22Rv1 (cell line): ENCODE results near the gene UPK3B.
"Not testable (repeated sequence)": the region's sequence is repeated elsewhere in the genome, so short reads cannot be mapped to it uniquely, and the experiment has no call there.

Experiments used
- H3K27ac ChIP-seq: fragments of 450-650 bp; 2 replicates; pipeline ENCODE4 v1.5.1; 2017
- ZFX ChIP-seq: fragments of 450-650 bp; IDR thresholded peaks from 2 replicates; pipeline ENCODE4 v1.6.1; 2017; ENCODE audit warnings: antibody characterized with exemption, borderline replicate concordance
- TF ChIP-seq, protein P1 (sequence below): fragments of 450-650 bp; IDR thresholded peaks from 2 replicates; pipeline ENCODE4 v1.5.1; 2017; ENCODE audit warnings: mild to moderate bottlenecking

The UPK3B gene

DNA sequence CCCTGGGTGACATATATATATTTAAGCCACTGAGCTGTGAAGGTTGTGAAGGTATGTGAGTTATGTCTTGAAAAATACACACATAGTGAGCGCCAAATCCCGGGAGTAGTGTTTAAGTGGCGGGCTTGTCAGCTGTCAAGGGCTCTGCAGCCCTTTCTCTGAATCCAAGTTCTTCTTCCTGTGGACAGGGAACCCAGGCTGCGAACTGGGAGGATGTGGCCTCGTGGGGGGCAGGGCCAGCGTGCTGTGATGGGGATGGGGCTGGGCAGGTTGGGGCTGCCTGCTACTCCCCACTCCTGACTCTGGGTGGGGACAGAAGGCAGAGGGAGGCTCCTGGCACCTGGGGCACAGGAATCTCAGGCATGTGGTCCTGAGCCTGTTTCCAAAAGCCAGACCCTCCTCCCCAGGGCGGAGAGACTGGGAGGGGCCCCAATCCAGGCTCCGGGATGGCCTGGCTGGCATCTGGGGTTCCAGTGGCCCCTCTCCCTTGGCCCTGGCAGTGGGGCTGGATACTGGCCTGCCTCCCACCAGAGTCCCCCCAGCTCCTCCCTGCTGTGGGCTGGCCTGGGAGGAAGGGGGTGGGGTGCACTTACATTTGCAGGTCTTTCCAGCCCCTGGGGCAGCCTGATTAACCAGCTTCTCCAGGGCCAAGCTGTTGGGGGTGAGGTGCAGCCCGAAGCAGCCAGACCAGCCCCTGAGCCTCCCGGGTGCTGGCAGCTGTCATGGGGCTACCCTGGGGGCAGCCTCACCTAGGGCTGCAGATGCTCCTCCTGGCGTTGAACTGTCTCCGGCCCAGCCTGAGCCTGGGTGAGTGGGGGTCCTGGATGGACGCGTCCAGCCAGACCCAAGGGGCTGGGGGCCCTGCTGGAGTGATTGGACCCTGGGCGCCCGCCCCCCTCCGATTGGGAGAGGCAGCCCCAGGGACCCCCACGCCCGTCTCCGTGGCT is at the start of gene UPK3B:
Gene UPK3B (plus strand): TSS at position 622 of the 947 bp plus-strand sequence. CDS start 101 bp downstream, at position 723.
- no peak within 1 kb of the TSS for H3K27ac ChIP-seq
- no peak for TF ChIP-seq ZFX
- TF ChIP-seq, protein P1, sequence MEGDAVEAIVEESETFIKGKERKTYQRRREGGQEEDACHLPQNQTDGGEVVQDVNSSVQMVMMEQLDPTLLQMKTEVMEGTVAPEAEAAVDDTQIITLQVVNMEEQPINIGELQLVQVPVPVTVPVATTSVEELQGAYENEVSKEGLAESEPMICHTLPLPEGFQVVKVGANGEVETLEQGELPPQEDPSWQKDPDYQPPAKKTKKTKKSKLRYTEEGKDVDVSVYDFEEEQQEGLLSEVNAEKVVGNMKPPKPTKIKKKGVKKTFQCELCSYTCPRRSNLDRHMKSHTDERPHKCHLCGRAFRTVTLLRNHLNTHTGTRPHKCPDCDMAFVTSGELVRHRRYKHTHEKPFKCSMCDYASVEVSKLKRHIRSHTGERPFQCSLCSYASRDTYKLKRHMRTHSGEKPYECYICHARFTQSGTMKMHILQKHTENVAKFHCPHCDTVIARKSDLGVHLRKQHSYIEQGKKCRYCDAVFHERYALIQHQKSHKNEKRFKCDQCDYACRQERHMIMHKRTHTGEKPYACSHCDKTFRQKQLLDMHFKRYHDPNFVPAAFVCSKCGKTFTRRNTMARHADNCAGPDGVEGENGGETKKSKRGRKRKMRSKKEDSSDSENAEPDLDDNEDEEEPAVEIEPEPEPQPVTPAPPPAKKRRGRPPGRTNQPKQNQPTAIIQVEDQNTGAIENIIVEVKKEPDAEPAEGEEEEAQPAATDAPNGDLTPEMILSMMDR, result no peak

DNA sequence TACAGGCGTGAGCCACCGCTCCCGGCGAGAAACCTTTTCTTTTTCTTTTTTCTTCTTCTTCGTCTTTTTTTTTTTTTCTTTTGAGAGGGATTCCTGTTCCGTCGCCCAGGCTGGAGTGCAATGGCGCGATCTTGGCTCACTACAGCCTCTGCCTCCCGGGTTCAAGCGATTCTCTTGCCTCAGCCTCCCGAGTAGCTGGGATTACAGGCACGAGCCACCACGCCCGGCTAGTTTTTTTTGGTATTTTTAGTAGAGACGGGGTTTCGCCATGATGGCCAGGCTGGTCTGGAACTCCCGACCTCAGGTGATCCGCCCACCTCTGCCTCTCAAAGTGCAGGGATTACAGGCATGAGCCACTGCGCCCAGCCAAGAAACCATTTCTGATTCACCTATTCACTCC is 49.6 kb upstream of the UPK3B start:
- not testable (repeated sequence) for H3K27ac ChIP-seq

DNA sequence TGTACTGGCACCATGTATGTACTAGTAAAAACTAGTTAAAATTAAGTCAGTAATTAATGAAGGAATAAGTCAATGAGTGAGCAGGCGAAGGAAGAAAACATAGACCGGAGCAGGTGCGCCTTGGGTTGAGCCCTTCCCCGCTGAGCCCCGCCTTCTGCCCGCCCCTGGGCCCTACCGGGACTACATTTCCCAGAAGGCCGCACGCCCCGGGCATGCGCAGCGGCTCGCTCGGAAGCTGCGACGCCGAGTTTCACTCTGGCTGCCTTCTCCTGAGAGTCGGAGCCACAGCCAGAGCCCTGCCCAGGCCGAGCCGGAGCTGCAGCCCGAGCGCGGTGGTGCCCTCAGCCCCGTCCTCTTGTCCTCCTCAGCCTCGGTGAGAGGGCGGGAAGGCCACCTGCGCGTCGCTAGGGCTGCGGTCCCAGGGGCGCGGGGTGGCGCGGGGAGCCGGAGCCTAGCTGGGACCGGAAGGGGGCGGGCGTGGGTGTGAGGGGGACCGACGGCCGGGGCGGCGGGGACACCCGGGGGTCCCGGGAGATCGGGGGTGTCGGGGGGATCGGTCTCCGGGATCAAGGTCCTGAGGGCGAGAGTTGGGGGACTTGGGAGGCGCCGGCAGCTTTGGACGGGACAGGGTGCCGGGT is 48.8 kb upstream of the UPK3B start, which contains the start of gene DTX2:
Gene DTX2 (plus strand): TSS at position 246 of the 638 bp plus-strand sequence. CDS start 18,801 bp downstream, outside the sequence.
- H3K27ac ChIP-seq, result not testable (repeated sequence)

DNA sequence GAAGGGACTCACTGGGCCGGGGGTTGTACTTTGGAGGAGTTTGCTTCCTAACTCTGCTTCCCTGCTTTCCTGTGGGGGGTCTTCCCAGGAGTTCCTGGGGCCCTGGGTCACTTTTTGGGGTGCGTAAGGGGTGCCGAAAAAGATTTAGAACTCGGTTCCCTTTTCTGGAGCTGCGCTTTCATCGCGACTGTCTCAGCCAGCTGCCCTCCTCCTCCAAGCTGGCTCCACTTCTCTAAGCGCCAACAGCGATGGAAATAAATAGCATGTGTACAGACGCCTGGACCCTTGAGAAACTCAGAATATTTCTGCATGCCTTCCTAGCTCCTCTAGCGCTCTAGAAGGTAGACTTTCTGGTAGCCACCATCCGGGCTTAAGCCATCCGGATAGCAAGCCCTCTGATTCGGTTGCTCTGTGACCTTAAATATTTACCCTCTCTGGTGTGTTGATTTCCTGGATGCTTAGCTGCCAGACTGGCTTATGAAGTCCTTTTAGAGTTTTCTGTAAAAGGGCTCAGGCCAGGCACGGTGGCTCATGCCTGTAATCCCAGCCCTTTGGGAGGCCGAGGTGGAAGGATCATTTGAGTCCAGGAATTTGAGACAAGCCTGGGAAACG is 48.0 kb upstream of the UPK3B start:
- not testable (repeated sequence) for H3K27ac ChIP-seq

DNA sequence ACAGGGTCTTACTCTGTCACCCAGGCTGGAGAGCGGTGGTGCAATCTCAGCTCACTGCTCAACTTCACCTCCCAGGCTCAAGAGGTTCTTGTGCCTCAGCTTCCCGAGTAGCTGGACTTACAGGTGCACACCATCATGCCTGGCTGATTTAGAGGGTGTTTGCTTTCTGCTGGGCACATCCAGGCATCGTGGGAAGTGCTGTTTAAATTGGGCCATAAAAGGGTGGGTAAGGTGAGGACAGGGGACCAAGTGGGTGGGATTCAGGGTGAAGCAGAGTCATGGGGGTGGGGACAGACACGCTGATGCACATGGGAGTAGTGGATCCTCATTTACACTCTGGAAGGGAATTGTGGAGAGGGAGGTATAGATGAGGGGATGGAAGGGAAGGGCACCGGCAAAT is 45.4 kb upstream of the UPK3B start:
- not testable (repeated sequence) for H3K27ac ChIP-seq

DNA sequence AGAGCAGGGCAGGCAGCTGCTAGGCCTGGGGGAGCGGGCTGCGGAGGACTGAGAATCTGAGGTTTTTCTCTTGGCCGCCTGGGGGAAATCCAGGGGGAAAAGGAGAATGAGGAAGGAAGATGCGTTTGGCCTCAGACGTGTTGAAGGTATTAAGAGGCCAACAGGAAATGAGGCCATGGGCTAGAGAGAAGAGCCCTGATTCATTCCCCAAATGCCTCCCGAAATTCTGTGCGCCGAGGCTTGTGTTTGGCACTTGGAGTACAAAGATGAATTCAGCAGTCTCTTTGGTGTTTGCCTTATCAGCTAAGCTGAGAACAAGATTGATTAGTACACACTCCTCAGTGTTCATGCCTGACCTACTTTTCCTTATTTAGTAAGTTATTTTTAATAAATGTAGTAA is 44.4 kb upstream of the UPK3B start:
- not testable (repeated sequence) for H3K27ac ChIP-seq

DNA sequence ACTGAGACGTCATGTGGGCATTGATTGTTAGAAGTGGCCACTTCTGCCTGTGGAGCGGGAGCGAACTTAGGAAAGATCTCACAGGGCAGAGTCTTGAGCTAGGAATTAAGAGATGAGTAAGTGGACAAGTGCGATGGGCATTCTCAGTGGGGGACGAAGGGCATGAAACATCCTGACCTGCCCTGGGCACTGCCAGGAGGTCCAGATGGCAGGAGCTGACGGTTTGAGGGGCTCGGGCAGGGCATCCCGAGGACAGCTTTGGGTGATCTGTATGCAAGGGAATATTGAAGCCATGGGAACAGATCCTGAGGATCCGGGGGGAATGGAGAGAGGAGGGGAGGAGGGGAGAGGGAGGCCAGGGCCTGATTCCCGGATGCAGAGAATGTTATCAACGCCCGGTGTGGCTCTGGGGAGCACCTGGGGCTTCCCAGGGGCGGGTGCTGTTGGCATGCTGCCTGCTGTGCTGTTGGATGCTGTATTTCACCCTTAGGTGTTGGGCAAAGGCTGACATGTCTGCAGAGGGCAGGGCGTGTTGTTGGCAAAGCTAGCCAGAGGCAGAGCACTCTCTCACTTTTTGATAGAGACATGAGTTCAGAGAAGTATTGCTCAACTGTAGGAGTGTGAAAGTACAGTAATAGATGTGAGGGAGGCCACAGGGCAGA is 42.5 kb upstream of the UPK3B start:
- not testable (repeated sequence) for H3K27ac ChIP-seq

DNA sequence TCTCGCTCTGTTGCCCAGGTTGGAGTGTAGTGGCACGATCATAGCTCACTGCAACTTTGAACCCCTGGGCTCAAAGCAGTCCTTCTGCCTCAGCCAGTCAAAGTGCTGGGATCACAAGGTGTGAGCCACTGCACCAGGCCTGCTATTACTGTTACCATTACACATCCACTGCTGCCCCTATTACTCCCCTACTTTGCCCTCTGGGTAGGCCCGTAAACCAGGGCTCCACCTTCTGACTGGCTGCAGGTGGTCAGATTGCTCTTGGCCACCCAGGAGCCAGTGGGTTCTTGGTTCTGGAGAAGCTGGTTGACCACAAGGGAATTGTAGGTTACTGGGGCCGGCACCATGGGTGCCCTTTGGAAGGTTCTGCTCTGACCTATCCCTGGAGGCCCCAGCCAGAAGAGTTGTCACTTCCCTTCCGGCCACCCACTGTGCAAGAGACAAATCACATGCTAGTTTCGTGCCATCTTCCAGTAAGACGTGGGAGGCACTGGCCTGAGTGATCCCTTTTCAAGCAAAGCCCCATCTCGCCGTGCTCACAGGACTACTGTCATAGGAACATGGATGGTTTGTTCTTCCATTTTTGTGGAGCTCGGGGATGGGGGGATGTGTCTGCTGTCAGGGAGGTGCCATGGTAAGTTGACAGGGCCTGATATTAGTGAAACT is 38.7 kb upstream of the UPK3B start:
- H3K27ac ChIP-seq, result not testable (repeated sequence)

DNA sequence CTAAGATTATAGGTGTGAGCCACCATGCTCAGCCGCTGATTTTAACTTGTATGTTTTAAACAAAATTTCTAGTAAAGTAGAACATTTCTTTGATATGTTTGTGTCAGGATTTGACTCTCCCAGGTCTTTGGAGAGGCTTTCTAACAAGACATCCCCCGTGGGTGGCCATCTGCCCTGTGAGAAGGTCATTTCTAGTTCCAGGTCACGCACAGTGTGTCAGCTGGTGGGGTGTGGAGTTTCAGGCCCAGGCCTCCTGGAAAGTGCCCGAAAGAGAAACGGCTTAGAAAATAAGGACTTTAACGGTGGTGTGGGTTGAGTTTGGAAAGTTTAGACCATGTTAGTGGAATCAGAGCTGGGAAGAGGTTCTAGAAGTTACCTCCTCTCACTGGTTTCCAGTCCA is 37.3 kb upstream of the UPK3B start:
- not testable (repeated sequence) for H3K27ac ChIP-seq

DNA sequence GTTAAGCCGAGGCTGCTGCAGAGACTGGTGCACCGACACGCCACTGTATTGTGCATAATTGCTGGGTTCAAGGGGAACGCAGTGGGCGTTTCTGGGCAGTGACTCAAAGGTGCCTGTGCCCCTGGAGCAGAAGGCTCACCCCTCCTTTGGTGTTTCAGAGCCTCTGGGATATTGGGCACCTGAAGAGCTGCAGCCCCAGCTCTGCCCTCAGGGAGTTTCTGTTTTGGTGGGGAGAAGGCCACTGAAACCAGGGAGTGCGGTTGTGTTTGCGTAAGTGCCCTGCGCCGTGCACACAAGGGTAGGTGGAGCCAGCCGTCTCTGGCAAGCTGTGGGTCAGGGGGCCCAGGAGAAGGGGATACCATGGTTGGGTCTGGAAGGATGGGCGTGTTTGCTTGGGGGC is 34.1 kb upstream of the UPK3B start:
- H3K27ac ChIP-seq, result not testable (repeated sequence)

DNA sequence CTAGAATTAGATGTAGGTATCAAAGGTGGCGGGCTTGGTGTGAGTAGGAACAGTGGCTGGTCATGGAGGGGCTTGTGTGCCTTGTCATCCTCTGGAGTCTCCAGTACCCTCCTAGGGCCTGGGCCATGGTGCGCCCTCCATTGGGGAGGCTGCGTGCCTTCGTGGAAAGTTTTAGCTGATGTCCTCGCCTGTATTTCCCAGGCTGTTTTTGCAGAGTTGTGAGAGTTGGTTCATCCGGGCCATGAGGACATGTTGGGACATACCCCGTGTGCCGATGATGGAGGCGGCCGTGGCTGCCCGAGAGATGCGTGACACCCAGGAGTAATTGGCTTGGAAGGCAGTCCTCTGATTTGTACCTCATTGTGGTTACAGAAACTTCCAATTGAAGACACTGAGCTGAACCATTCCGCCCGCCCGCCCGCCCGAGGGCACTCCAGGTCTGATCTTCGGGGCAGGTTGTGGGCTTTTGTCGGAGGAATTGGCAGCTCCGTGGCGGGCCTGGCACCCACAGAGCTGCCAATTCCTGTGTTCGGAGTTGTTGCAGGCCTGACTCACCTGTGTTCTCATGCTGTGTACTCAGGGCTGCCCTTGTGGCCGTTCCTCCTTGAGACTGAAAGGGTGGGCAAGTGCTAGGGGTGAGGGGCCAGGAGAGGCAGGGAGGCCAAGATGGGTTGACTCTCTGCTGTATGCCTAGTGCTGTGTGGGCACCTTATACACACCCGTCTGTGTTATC is 33.4 kb upstream of the UPK3B start:
- H3K27ac ChIP-seq, result not testable (repeated sequence)

DNA sequence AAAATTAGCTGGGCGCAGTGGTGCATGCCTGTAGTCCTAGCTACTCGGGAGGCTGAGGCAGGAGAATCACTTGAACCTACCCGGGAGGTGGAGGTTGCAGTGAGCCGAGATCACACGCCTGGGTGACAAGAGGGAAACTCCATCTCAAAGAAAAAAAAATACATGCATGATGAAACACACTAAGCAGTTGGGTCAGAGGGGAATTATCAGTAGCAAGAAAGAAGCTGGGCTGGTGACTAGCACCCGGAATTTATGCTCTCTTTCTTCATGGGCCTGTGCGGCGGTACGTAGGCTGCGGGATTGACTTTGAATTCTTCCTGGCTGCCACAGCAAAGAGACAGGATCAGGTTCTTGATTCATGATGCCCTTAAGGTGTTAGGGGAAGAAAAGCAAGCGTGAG is 30.7 kb upstream of the UPK3B start:
- H3K27ac ChIP-seq, result not testable (repeated sequence)

DNA sequence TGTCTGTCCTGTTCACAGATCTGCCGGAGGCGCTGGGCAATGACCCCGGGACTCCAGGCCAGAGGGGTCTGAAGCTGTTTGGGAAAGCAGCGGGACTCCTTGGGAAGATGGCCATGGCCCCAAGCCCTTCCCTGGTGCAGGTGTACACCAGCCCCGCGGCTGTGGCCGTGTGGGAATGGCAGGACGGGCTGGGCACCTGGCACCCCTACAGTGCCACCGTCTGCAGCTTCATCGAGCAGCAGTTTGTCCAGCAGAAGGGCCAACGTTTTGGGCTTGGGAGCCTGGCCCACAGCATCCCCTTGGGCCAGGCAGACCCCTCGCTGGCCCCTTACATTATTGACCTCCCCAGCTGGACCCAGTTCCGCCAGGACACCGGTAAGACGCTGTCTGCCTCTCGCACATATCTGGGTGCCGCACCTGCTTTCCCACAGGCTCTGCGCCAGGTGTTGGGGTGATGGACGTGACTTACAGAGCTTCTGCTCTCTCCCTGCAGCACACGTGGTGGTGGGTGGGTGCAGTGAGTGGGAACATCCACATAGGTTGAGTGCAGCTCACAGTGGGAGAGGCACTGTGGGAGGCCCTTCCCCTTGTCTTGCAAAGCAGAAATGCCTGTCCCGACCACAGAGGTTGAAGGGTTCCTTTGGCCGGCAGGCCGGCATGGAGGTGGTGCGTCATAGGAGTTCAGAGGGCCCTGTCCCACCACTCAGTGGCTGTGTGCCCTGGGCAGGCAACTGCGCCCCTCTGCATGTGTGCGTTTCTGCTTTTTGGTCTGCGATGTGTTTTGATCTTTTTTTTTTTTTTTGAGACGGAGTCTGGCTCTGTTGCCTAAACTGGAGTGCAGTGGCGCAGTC is 29.7 kb upstream of the UPK3B start:
- not testable (repeated sequence) for H3K27ac ChIP-seq

DNA sequence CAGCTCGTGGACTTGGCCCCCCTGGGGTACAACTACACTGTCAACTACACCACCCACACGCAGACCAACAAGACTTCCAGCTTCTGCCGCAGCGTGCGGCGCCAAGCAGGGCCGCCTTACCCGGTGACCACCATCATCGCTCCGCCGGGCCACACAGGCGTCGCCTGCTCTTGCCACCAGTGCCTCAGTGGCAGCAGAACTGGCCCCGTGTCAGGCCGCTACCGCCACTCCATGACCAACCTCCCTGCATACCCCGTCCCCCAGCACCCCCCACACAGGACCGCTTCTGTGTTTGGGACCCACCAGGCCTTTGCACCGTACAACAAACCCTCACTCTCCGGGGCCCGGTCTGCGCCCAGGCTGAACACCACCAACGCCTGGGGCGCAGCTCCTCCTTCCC is 27.7 kb upstream of the UPK3B start:
- H3K27ac ChIP-seq, result not testable (repeated sequence)

DNA sequence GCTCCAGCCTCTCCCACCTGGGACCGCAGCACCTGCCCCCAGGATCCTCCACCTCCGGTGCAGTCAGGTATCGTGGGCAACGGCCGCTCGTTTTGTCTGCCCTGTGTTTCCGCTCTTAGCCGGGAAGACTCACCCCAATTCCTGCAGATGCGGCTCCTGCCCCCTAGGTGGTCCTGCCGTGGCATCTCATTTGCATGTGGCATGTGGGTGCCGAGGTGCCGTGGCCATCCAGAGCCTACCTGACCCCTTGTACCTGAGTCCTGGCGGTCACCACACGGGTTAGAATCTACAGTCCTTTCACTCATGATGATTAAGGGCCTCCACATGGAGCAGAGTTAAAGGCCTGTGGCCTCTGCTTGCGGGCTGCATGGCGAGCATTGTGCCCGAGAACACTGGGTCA is 27.3 kb upstream of the UPK3B start:
- not testable (repeated sequence) for H3K27ac ChIP-seq

DNA sequence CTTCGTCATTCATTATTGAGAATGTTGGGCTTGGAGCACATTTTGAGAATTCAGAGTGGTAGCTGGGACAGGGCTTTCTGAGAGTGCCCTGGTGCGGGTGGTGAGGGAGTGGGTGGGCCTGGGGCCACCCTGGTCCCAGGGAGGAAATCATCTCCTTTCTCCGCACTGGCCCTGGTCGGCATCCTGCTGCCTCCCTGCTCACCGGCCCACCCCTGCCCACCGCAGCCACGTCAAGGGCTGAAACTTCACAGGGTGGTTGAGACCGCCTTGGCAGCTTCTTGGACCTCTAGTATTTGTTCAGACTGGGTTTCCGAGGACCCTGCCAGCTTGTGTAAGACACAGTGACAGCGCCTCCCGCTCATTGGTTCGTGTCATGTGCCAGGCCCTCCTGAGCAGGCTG is 25.9 kb upstream of the UPK3B start:
- not testable (repeated sequence) for H3K27ac ChIP-seq

DNA sequence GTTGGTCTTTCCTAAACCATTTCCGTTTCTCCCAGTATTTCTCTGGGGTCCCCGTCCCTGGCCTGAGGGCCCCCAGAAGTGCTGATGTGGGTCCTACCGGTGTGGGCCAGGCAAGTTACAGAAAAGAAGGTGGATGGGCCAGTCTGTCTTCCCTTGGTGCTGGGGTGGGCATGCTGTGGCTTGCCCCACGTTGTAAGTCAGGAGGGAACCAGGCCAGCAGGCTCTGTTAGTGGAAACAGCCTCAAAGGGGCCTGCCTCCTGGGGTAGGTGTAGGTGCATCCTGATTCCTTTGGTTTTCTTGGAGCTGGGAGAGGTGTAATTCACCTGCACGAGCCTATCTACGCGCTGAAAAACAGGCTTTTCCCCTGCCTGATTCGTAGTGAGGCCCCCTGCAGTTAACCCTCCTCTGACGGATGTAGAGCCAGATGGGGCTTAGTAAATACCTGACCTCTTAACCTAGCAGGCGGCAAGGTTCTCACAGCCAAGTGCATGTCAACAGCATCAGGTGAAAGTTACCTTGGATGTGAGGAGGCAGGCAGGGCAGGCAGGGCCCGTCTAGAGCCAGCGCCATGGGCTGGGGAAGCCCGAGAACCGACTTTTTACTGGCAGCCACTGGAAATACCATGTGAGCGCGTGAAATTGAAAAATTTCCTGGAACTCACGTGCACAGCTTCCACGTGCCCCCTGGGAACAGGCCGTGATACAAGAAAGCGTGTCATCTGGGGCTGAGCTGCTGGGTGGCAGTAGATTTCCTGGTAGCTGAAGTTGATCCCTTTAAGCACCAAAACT is 24.3 kb upstream of the UPK3B start:
- H3K27ac ChIP-seq, result not testable (repeated sequence)
